ENCODE results near the gene NELL1. TPM values are rescaled to one million over a fixed set of nuclear protein-coding genes. Genes with fewer than 3 reads are reported as not detected.

The NELL1 gene
- total RNA-seq, 2 donors from 2014 or later: 0.09 to 0.11 TPM

DNA sequence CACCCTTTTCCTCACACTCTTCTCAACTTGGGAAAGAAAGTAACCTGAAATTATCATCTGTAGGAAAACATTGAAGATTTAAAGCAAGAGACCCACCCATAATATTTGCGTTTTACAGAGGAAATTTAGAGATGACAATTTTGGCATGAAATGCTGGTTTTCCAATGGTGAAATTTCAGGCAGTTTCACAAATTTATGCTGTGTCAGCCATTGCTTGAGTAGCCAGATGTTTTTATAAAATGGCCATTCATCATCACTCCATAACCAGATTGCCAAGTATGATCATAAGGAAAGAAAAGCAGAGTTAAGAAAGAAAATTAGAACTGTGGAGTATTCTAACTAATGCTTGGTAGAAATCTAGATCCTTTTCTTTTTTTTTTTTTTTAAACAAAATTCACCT lies 732.9 kb downstream of the NELL1 start:
- Histone ChIP-seq H3K36me3 (ENCODE audit: control insufficient read depth, insufficient read depth, low read length) (no peaks in the 10 kb centered on the region), H3K9ac (ENCODE audit: extremely low read depth, low read length, poor library complexity, severe bottlenecking) (no peak overlapping the region)
- no peak for DNase-seq

GRCh38 chr11:21403069-21403468 lies 733.7 kb downstream of the NELL1 start:
- no peak overlapping the region for H3K4me3 ChIP-seq (ENCODE audit: low read length)
- no peak overlapping the region for H3K4me3 Mint-ChIP-seq
- H3K9me3 ChIP-seq (ENCODE audit: control insufficient read depth, low read length): no peaks in the 10 kb centered on the region
- H3K4me1 ChIP-seq (ENCODE audit: control insufficient read depth, insufficient read depth, low read length): no peaks in the 10 kb centered on the region
- no peak for DNase-seq
- no peaks in the 10 kb centered on the region for H3K9me3 Mint-ChIP-seq
- no peaks in the 10 kb centered on the region for H3K27me3 ChIP-seq (ENCODE audit: control insufficient read depth, insufficient read depth, low read length, poor library complexity, severe bottlenecking)
- no peaks in the 10 kb centered on the region for H3K36me3 Mint-ChIP-seq (ENCODE audit: low read depth)
- H3K27ac Mint-ChIP-seq: no peak overlapping the region
- H3K4me1 Mint-ChIP-seq: peaks cover 11% of the 10 kb centered on the region
- TF ChIP-seq CTCF (conservative IDR thresholded peaks at IDR 0.05): no peak
- H3K9ac ChIP-seq (ENCODE audit: extremely low read depth, low read length, poor library complexity, severe bottlenecking): no peak overlapping the region
- no peaks in the 10 kb centered on the region for H3K27me3 Mint-ChIP-seq (ENCODE audit: insufficient read depth)
- no peaks in the 10 kb centered on the region for H3K36me3 ChIP-seq (ENCODE audit: control insufficient read depth, insufficient read depth, low read length)
- H3K27ac ChIP-seq (ENCODE audit: low read depth, low read length): no peak overlapping the region

More for the DNA sequence above, 732.9 kb downstream of the NELL1 start:
- Histone ChIP-seq H3K9me3 (ENCODE audit: control insufficient read depth, low read length) (no peaks in the 10 kb centered on the region), H3K4me1 (ENCODE audit: control insufficient read depth, insufficient read depth, low read length) (no peaks in the 10 kb centered on the region), H3K27ac (ENCODE audit: low read depth, low read length) (no peak overlapping the region), H3K4me3 (ENCODE audit: low read length) (no peak overlapping the region), H3K27me3 (ENCODE audit: control insufficient read depth, insufficient read depth, low read length, poor library complexity, severe bottlenecking) (no peaks in the 10 kb centered on the region)
- WGBS, 2 experiments (ENCODE audit: insufficient coverage in 1 of 2, insufficient read length in 1 of 2): 86 to 100% methylated on average over 1 of the region's 1 CpG
- no peaks in the 10 kb centered on the region for H3K9me3 Mint-ChIP-seq
- no peaks in the 10 kb centered on the region for H3K36me3 Mint-ChIP-seq (ENCODE audit: low read depth)
- H3K27ac Mint-ChIP-seq: no peak overlapping the region
- TF ChIP-seq CTCF (conservative IDR thresholded peaks at IDR 0.05): no peak
- H3K4me1 Mint-ChIP-seq: peaks cover 11% of the 10 kb centered on the region
- H3K4me3 Mint-ChIP-seq: no peak overlapping the region
- H3K27me3 Mint-ChIP-seq (ENCODE audit: insufficient read depth): no peaks in the 10 kb centered on the region

- no peaks in the 10 kb centered on the region for H3K36me3 Mint-ChIP-seq (ENCODE audit: low read depth)
Measured at GRCh38 chr11:21405422-21405821, 736.0 kb downstream of the NELL1 start.

More at GRCh38 chr11:21405422-21405821, 736.0 kb downstream of the NELL1 start:
- TF ChIP-seq CTCF (conservative IDR thresholded peaks at IDR 0.05): no peak
- H3K27me3 ChIP-seq (ENCODE audit: control insufficient read depth, insufficient read depth, low read length, poor library complexity, severe bottlenecking): no peaks in the 10 kb centered on the region
- no peak overlapping the region for H3K27ac ChIP-seq (ENCODE audit: low read depth, low read length)
- Mint-ChIP-seq H3K4me3 (no peak overlapping the region), H3K9me3 (no peaks in the 10 kb centered on the region), H3K27ac (no peak overlapping the region), H3K4me1 (peaks cover 11% of the 10 kb centered on the region), H3K27me3 (ENCODE audit: insufficient read depth) (no peaks in the 10 kb centered on the region)
- no peaks in the 10 kb centered on the region for H3K36me3 ChIP-seq (ENCODE audit: control insufficient read depth, insufficient read depth, low read length)
- no peaks in the 10 kb centered on the region for H3K9me3 ChIP-seq (ENCODE audit: control insufficient read depth, low read length)
- H3K4me1 ChIP-seq (ENCODE audit: control insufficient read depth, insufficient read depth, low read length): no peaks in the 10 kb centered on the region
- H3K4me3 ChIP-seq (ENCODE audit: low read length): no peak overlapping the region
- WGBS, 2 experiments (ENCODE audit: insufficient coverage in 1 of 2, insufficient read length in 1 of 2): 90 to 100% methylated on average over 1 of the region's 1 CpG
- DNase-seq: no peak
- H3K9ac ChIP-seq (ENCODE audit: extremely low read depth, low read length, poor library complexity, severe bottlenecking): no peak overlapping the region
